Peyer's patch (tissue), 4 donors: ENCODE results near the gene SETD1A.

Experiments
- POLR2A ChIP-seq, 2 donors: fragments of 450-650 bp; IDR thresholded peaks; one replicate each; pipeline ENCODE4 v1.5.1; 2017; ENCODE audit warnings: antibody characterized with exemption in 2 of 2, mild to moderate bottlenecking in 2 of 2, moderate library complexity in 2 of 2
- TF ChIP-seq, protein P1 (sequence below), 6 experiments: fragments of 450-650 bp in 4 of 6; fragments of 200-600 bp in 2 of 6; sonication (generic) in 1 of 6; IDR thresholded peaks; one replicate each; pipeline ENCODE4 v1.5.1; 2017 to 2019; ENCODE audit warnings: antibody characterized with exemption in 6 of 6, mild to moderate bottlenecking in 3 of 6, moderate library complexity in 1 of 6

GRCh38 chr16:30972872-30973271, 15.3 kb downstream of the SETD1A start:
- TF ChIP-seq, protein P1, sequence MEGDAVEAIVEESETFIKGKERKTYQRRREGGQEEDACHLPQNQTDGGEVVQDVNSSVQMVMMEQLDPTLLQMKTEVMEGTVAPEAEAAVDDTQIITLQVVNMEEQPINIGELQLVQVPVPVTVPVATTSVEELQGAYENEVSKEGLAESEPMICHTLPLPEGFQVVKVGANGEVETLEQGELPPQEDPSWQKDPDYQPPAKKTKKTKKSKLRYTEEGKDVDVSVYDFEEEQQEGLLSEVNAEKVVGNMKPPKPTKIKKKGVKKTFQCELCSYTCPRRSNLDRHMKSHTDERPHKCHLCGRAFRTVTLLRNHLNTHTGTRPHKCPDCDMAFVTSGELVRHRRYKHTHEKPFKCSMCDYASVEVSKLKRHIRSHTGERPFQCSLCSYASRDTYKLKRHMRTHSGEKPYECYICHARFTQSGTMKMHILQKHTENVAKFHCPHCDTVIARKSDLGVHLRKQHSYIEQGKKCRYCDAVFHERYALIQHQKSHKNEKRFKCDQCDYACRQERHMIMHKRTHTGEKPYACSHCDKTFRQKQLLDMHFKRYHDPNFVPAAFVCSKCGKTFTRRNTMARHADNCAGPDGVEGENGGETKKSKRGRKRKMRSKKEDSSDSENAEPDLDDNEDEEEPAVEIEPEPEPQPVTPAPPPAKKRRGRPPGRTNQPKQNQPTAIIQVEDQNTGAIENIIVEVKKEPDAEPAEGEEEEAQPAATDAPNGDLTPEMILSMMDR (IDR thresholded peaks at IDR 0.05), result no peak
- no peak for TF ChIP-seq POLR2A (IDR thresholded peaks at IDR 0.05)
